GM19455 (cell line): ENCODE data around the gene CTSF.
"Not testable (repeated sequence)": the region's sequence is repeated elsewhere in the genome, so short reads cannot be mapped to it uniquely, and the experiment has no call there.

Experiments
- ATAC-seq: cut with Tn5 transposase; IDR thresholded peaks from one replicate; pipeline ENCODE4 v1.9.1; 2021; ENCODE audit not compliant: unreplicated experiment

The CTSF gene

DNA sequence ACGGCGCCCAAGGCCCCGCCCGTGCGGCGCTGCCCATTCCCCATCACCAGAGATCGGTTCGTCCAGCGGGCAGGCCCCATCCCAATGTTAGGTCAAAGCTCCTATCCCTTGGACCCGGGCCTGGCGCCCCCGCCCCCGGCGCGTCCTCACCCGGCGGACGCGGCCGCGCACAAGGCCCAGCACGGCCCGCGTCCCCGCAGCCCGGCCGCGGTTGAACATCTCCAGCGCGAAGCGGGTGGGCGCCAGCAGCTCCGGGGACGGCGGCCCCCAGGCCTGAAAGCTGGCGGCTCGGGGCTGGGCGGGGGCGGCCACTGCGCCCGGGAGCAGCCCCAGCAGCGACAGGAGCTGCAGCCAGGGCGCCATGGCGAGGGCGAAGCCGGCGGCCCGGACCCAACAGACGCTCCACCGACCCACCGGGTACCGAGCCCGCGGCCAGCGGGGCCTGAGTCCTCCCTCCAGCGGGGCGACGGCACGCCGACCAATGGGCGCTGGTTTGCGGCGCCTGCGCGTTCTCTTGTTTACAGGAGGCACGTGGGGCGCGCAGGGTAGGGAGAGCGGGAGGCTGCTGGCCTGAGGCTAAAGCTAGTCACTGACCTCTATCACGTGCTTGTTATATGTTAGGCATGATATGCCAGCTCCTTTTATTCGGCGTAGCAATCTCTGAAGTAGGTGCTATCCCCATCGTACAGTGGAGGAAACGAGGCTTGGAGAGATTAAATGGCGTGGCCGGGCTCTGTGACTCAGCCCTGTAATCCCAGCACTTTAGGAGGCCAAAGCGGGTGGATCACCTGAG, at the start of gene CTSF:
Gene CTSF, minus strand, starts transcription at position 483 of the 793 bp plus-strand sequence. Its CDS starts 120 bp downstream, at position 363.
- ATAC-seq: no peak

DNA sequence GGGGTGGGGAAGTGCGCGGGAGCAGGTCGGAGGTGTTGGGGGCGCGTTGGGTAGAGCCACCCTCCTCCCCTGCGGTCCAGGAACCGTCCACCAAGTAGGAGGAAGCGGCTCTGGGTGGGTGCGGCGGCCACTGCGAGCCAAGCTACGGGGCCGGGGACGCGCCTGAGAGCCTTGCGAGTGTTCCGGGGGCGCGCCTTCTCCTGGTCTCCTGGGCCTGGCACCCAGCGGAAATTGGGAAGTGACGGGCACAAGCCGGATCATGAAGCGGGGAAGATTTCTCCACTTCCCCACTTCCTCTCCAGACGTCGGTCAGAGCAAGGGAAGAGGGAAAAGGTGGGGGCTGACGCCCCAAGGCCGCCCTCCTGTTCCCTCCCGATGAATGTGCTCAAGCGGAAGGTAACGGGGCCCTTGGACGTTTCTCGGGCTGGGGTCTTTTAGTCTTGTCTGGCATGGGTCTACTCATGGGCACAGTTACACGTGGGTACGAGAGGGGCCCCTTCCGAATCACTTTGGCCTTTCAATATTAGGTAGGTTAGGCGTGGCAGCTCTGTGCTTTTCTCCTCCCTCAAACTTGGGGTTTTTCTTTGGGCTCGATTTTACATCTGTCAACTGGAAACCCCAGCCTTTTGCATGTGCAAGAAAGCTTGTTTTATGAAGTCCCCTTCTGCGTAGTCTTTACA, 48.9 kb upstream of the CTSF start:
- ATAC-seq: no peak

DNA sequence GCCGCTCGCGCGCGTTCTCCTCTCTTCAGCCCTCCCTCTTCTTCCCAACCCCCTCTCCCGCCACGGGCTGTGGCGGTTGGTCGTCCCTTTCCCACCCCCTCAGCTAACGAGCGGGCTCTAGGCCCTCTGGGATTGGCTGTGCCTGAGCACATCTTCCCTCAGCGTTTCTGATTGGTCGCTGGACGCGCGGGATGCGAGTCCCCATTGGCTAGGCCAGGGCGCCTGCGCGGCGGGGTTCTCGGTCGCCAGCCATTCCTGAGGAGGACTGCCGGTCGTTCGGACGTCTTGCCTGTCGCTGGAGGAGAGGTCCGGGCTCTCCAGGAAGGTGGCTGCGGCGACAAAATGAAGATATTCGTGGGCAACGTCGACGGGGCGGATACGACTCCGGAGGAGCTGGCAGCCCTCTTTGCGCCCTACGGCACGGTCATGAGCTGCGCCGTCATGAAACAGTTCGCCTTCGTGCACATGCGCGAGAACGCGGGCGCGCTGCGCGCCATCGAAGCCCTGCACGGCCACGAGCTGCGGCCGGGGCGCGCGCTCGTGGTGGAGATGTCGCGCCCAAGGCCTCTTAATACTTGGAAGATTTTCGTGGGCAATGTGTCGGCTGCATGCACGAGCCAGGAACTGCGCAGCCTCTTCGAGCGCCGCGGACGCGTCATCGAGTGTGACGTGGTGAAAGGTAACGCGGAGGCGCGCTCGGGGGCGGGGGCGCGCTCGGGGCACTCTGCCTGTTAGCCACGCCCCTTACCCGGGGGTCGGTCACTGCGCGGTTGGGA, 48.2 kb upstream of the CTSF start, which contains the start of gene RBM14:
Gene RBM14, plus strand, starts transcription at position 252 of the 776 bp plus-strand sequence. Its CDS starts 91 bp downstream, at position 343.
- ATAC-seq: peak; percentile 78

DNA sequence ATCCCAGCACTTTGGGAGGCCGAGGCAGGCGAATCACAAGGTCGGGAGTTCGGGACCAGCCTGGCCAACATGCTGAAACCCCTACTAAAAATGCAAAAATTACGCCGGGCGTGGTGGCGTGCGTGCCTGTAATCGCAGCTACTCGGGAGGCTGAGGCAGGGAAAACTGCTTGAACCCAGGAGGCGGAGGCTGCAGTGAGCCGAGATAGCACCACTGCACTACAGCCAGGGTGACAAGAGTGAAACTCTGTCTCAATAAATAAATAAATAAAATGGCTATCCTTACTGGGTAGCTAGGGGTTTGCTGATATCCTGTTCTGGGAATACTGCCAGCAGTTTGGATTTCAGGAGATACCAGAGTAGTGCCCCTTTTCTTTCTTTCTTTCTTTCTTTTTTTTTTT, 45.7 kb upstream of the CTSF start:
- no peak for ATAC-seq

DNA sequence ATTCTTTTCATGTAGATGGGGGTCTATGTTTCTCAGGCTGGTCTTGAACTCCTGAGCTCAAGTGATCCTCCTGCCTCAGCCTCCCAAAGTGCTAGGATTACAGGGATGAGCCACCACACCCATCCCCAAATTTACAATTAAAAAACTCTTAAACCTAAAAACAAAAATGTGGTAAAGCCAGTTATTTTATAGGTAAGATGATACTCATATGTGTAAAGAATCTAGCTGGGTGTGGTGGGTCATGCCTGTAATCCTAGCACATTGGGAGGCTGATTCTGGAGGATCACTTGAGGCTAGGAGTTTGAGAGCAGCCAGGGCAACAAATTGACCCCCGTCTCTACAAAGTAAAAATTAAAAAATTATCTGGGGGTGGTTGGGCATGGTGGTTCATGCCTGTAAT, 44.1 kb upstream of the CTSF start:
- ATAC-seq: no peak

DNA sequence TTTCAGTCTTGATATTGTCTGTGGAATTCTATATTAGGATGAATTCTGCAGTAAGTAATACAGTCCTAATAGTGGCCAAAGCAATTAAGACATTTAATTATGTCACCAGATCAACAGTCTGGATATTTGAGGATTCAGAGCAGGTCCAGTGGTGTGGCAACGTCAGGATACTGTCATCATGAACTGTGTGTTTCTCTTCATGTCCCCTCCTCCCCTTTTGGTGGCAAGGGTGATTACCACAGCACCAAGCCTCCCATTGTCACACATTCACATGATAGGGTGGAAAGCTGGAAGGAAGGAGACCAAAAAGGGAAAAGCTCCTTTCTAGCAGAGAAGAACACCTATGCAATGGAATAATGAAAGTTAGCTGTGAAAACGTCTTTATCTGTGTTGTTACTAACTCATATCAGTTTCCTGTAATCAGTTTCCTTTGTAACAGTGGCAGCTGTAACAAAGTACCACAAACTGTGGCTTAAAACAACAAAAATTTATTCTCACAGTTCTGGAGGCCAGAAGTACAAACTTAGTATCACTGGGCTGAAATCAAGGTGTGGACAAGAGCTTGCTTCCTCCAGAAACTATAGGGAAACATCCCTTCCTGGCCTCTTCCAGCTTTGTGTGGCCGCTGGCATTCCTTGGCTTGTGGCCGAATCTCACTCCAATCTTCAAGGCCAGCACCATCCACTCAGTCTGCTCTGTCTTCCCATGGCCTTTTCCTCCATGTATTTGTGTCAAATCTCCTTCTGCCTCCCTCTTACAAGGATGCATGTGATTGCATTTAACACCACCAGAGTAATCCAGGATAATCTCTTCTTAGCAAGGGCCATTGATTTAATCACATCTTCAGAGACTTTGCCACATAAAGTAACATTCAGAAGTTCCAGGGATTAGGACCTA, 41.6 kb upstream of the CTSF start:
- no peak for ATAC-seq

DNA sequence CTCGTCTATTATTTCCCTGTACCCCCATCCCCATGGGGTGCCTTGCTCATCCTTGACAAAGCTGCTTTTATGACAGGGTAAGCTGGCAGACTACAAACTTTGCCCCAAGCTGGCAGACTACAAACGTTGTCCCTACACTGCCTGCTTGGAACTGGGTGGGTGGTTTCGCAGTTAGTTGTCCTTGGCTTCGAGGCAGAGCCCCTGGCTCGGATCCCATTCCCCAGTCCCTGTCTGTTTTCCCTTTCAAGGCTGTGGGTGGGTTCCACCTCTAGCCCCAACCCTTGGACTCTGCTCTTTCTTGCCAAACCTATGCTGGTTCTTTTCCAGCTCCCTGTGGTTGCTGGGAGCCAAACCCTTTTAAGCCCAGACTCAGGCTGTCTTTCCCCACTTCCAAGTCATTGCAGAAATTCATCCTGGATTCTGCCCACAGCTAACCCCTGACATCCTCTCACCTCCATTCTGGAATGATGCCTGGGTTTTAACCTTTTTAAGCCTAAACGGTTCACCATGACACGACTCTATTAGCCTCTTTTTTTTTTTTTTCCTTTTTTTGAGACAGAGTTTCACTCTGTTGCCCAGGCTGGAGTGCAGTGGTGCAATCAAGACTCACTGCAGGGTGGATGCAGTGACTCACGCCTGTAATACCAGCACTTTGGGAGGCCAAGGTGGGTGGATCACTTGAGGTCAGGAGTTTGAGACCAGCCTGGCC, 38.9 kb upstream of the CTSF start:
- no peak for ATAC-seq

DNA sequence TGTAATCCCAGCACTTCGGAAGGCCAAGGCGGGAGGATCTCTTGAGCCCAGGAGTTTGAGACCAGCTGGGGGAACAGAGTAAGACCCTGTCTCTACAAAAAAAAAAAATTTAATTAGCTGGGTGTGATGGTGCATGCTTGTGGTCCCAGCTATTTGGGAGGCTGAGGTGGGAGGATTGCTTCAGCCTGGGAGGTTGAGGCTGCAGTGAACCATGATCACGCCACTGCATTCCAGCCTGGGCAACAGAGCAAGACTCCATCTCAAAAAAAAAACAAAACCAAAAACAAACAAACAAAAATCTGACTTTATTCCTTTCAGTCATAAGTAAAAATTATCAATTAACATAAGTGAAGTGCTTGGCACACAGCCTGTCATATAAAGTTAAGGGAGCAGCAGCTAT, 38.2 kb upstream of the CTSF start:
- not testable (repeated sequence) for ATAC-seq

DNA sequence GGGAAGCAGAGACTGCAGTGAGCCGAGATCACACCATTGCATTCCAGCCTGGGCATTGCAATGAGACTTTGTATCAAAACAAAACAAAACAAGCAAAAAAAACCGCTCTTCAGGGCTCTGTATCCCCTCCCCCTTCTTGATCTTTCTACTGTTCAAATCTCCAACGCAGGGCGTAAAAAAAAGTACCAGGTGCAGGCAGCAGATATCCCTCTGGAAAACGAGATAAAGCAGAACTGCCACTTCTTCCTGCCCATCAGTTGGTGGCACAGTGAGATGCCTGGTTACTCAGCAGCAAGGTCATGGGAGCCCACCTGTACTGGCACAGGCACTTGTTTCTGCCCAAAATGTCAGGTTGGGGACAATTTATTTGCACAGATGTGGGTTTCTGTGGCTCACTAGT, 35.7 kb upstream of the CTSF start:
- ATAC-seq: no peak

DNA sequence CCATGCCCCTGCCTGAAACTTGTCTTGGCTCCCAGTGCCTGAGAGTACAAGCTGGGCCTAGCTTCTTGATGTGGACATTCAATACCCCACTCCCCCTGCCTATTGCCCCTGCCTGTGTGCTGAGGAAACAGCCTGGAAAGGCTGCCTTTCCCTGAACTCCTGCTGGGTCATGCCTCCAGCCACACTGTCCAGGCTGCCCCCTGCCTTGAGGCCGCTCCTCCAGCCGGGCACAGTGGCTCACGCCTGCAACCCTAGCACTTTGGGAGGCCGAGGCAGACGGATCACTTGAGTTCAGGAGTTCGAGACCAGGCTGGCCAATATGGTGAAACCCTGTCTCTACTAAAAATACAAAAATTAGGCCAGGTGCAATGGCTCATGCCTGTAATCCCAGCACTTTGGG, 34.7 kb upstream of the CTSF start:
- ATAC-seq: no peak

DNA sequence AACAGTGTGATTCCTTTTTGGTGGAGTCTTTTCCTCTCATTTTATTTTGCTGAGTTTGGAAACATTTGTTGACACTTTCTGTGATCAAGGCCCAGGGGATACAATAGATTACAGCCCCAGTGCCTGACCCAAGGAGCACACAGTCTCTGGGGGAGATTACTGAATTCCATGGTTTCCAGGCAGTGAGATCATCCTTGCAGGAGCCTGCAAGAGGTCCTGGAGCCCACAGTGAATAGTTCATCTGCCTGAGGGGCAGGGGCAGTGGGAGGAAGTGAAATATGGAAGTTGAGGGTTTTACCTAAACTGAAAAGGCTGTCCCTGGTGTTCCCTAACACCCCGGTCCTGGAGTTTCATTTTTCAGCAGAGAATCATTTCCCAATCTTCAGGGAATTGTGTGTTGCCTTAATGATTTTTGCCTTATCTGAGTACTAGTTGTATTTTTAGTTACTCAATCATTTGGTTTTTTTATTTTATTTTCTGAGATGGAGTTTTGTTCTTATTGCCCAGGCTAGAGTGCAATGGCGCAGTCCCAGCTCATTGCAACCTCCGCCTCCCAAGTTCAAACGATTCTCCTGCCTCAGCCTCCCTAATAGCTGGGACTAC, 32.3 kb upstream of the CTSF start:
- no peak for ATAC-seq

DNA sequence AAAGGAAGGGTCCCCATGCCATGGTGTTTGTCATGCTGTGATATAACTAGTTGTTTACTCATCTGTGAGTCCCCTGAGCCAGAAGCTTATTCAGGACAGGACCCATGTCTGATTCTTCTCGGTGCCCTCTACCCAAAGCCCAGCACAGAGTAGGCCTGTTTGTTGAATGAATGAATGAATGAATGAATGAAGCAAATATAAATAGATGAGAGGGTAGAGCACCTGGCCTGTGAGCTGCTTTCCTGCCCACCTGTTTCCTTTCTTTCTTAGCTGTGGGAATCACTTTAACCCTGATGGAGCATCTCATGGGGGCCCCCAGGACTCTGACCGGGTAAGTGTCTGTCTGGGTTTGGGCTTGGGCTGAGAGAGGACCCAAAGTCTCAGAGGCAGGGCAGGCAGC, 31.8 kb upstream of the CTSF start:
- no peak for ATAC-seq

DNA sequence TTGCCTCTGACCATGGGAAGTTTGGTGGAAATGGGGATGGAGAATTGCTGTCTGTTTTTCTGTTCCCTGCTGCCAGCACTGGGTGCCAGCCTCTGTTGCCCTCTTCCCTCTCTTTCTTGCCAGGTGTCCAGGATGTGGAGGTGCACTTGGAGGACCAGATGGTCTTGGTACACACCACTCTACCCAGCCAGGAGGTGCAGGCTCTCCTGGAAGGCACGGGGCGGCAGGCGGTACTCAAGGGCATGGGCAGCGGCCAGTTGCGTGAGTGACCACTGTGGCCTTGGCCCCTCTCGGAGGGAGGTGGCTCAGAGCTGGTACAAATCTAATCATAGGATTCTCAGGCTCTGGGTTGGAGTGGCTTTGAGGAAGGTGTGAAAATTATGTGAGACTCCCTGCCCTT, 30.6 kb upstream of the CTSF start:
- ATAC-seq: no peak

DNA sequence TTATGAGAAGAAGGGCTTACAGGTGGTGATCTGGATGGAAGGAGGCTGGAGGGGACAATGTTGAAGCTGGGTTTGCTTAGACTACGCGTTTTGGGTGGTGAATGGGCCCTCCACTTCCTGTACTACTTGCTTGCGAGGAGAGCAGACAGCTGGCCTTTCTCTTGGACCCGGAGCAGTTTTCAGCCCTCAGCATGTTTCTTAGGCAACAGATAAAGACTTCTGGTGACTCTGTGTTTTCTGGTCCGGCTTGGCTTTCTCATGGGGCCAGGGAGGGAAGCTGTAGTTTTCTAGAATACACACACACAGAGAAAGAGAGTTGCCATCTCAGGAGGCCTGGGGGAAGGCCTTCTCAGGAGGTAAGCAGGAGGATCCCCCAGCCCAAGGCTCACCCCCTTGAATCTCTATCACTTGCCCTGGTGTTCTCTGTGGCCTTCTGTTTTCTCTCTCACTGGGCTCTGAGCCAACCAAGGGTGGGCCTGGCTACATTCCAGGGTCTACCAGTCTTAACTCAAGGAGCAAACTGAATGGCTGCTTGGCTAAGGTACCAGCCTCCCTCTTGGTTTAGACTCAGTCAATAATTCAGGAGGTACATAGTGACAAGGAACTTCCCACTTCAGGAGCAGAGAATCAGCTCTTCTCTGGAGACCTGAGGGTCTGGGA, 27.0 kb upstream of the CTSF start:
- no peak for ATAC-seq

DNA sequence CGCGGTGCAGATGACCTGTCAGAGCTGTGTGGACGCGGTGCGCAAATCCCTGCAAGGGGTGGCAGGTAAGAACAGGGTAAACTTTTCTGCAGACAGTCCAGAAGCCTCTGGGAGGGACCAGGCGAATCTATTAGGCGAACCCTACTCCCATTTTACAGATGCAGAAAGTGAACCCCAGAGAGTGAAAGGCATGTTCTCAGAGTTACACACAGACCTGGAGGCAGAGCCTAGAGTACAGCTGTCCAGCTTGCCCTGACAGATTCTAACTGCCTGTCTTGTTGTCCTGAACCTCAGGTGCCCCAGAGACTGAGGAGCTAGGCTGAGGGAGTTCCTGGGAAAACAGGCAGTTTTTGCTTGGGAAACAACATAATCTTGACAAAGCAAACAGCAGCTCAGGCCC, 25.2 kb upstream of the CTSF start:
- no peak for ATAC-seq

DNA sequence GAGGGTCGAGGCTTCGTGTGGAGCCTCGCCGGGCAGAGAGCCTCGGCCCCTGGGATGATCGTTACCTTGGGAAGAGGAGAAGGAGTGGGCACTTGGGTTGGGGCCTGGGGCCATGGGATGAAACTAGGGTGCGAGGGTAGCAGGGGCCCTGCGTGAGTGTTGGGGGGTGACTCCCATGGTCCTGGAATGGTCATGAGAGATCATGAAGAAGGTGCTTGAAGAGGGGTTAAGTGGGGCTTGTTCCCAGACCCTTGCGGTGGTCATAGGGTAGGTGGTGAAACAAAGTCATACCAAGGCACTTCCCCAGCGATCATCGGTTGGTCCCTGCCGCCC, 24.9 kb upstream of the CTSF start:
- ATAC-seq: no peak

DNA sequence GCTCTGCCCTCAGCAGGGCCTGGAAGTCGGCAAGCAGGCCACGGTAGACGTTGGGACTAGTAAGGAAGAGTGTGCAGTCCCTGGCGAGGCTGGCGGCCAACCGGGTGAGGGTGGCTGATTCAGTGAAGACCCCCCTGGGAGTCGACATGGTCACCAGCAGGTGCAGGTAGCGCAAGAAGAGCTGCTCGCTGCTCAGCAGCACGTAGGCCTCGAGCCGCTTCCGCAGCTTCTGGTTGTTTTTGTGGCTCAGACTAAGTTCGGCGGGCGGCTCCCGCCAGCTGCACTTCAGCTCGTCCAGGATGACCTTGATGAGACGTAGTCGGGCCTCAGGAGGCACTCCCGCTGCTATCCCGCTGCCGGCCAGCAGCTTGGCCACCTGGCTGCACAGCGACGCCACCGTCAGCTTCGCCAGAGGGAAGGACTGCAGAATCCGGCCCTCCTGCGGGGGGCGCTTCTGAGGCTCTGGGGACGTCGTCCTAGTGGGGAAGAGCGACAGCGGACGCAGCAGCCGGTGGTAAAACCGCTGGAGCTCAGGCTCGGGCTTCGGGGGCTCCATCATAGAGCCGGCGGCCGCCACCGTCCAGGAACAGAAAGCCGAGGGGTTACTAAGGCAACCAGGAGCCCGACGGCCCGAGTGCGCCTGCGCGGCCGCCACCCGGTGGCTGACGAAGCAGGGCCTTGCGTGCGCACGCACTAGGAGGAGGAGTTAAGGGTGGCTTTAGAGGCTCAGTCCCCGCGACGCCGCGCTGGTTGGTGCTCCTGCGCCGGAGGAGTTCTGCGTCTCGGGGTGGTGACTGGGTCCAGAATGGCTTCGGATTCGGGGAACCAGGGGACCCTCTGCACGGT, 24.3 kb upstream of the CTSF start, which contains the start of the genes CCDC87 and CCS:
Gene CCDC87, minus strand, starts transcription at position 607 of the 846 bp plus-strand sequence. Its CDS starts 48 bp downstream, at position 559.
Gene CCS, plus strand, starts transcription at position 729 of the 846 bp plus-strand sequence. Its CDS starts 77 bp downstream, at position 806.
- peak; percentile 96 for ATAC-seq

DNA sequence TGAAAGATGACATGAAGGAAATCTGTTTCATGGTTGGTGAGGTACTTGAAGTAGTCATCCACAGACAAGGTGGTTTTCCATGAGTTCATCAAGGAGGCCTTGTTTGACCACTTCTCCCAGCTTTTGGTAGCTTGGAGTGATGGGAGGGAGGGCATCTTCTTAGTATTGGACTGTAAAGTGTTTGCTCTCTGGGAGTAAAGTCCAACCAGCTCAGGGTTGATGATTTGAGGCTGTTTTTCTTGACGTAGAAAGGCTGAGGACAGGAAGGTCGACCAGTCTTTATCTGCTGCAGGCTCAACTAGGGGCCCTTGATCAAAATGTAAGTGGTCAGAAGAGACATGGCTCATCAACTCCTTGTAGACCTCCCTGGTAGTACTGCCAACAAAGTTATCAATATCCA, 22.8 kb upstream of the CTSF start:
- ATAC-seq: no peak
